WTC11 (cell line): ENCODE data around the gene CAMTA1. TPM values are rescaled to one million over a fixed set of nuclear protein-coding genes. Genes with fewer than 3 reads are reported as not detected.

Experiments used
- ATAC-seq: fragments of 200-7000 bp; cut with Tn5 transposase; 2 replicates; pipeline ENCODE4 v1.10.0; 2021; ENCODE audit warnings: mild to moderate bottlenecking, moderate library complexity
- CTCF ChIA-PET: fragments of 300-600 bp; sonication (Branson Sonifier 250); formaldehyde crosslinking; loops from one replicate; lab custom pipeline; 2021; ENCODE audit warnings: antibody characterized with exemption; lab: Charles Lee
- POLR2A ChIA-PET: fragments of 350-600 bp; sonication (Branson Sonifier 250); formaldehyde crosslinking; loops from one replicate; lab custom pipeline; 2021; ENCODE audit warnings: antibody characterized with exemption; lab: Charles Lee
- DNase-seq: peaks from one replicate; pipeline ENCODE4 v3.0.0; 2021; ENCODE audit warnings: low spot score
- H3K27ac Mint-ChIP-seq: 2 replicates; pipeline ENCODE4 v1.8.0; 2021; ENCODE audit warnings: mixed read lengths
- H3K27me3 Mint-ChIP-seq: 2 replicates; pipeline ENCODE4 v1.8.0; 2021; ENCODE audit warnings: low read depth, mild to moderate bottlenecking, moderate library complexity, mixed read lengths
- H3K36me3 Mint-ChIP-seq: 2 replicates; pipeline ENCODE4 v1.8.0; 2021; ENCODE audit warnings: mixed read lengths
- H3K4me1 Mint-ChIP-seq: 2 replicates; pipeline ENCODE4 v1.8.0; 2022; ENCODE audit warnings: mixed read lengths
- H3K4me3 Mint-ChIP-seq: 2 replicates; pipeline ENCODE4 v1.8.0; 2021; ENCODE audit warnings: mild to moderate bottlenecking, moderate library complexity, mixed read lengths
- H3K9me3 Mint-ChIP-seq: 2 replicates; pipeline ENCODE4 v1.8.0; 2021; ENCODE audit warnings: mixed read lengths
- AR ChIP-seq: fragments of 250-450 bp; sonication (Bioruptor Pico); IDR thresholded peaks from 2 replicates; pipeline ENCODE4 v1.9.0; 2021; ENCODE audit warnings: mild to moderate bottlenecking
- ATF2 ChIP-seq: sonication (generic); formaldehyde crosslinking; IDR thresholded peaks from 2 replicates; pipeline ENCODE4 v1.8.1; 2022; ENCODE audit warnings: low read depth, missing genetic modification reagents, borderline replicate concordance
- CREM ChIP-seq: sonication (generic); formaldehyde crosslinking; IDR thresholded peaks from 2 replicates; pipeline ENCODE4 v1.8.1; 2022; ENCODE audit warnings: mild to moderate bottlenecking, missing genetic modification reagents, moderate library complexity
- E2F1 ChIP-seq: sonication (generic); formaldehyde crosslinking; IDR thresholded peaks from 2 replicates; pipeline ENCODE4 v1.8.0; 2022; ENCODE audit warnings: mild to moderate bottlenecking, missing genetic modification reagents
- IRF1 ChIP-seq: sonication (generic); formaldehyde crosslinking; IDR thresholded peaks from 2 replicates; pipeline ENCODE4 v1.8.0; 2023; ENCODE audit warnings: missing genetic modification reagents
- IRF2 ChIP-seq: sonication (generic); formaldehyde crosslinking; IDR thresholded peaks from 2 replicates; pipeline ENCODE4 v1.8.0; 2022; ENCODE audit warnings: low read depth, missing genetic modification reagents, borderline replicate concordance
- NR2C2 ChIP-seq: sonication (generic); formaldehyde crosslinking; IDR thresholded peaks from 2 replicates; pipeline ENCODE4 v1.8.0; 2022; ENCODE audit warnings: mild to moderate bottlenecking, missing genetic modification reagents
- TCF7 ChIP-seq: sonication (generic); formaldehyde crosslinking; IDR thresholded peaks from 2 replicates; pipeline ENCODE4 v1.8.0; 2022; ENCODE audit warnings: mild to moderate bottlenecking, low read depth, missing genetic modification reagents, moderate library complexity
- ZBTB43 ChIP-seq: sonication (generic); formaldehyde crosslinking; IDR thresholded peaks from 2 replicates; pipeline ENCODE4 v1.8.1; 2023; ENCODE audit warnings: mild to moderate bottlenecking, missing genetic modification reagents
- ZNF138 ChIP-seq: sonication (generic); formaldehyde crosslinking; conservative IDR thresholded peaks from 2 replicates; pipeline ENCODE4 v1.8.1; 2022; ENCODE audit warnings: mild to moderate bottlenecking, moderate library complexity, missing genetic modification reagents
- ZNF281 ChIP-seq: sonication (generic); formaldehyde crosslinking; IDR thresholded peaks from 2 replicates; pipeline ENCODE4 v1.8.0; 2023; ENCODE audit warnings: mild to moderate bottlenecking, missing genetic modification reagents
- ZNF396 ChIP-seq: fragments of 250-450 bp; sonication (Bioruptor Pico); IDR thresholded peaks from 2 replicates; pipeline ENCODE4 v1.8.0; 2021; ENCODE audit warnings: mild to moderate bottlenecking, moderate library complexity, borderline replicate concordance
- total RNA-seq: library from RNA; stranded (reverse); gene quantifications from 3 replicates; pipeline ENCODE4 v1.2.3, GENCODE V29; 2021

CAMTA1 gene
- total RNA-seq, 1 experiment from 2014 or later = 86.4 TPM

- POLR2A ChIA-PET = no interaction called here
- CTCF ChIA-PET = no interaction called here
- Mint-ChIP-seq H3K27ac (no peak overlapping the region; the same call in 1 of the 2 replicates), H3K36me3 (no peaks in the 10 kb centered on the region), H3K4me3 (no peak overlapping the region), H3K27me3 (no peaks in the 10 kb centered on the region; the same call in 1 of the 2 replicates), H3K4me1 (peaks cover 37% of the 10 kb centered on the region), H3K9me3 (peaks cover 4% of the 10 kb centered on the region; the same call in 1 of the 2 replicates)
- no peak for TF ChIP-seq IRF2 (CRISPR knock-in tag)
- TF ChIP-seq AR (CRISPR knock-in tag) = no peak
- TF ChIP-seq ATF2 (CRISPR knock-in tag) = no peak
- TF ChIP-seq ZNF138 (CRISPR knock-in tag) = no peak
- TF ChIP-seq E2F1 (CRISPR knock-in tag) = no peak
- TF ChIP-seq ZNF281 (CRISPR knock-in tag) = no peak
- TF ChIP-seq TCF7 (CRISPR knock-in tag) = no peak
- TF ChIP-seq CREM (CRISPR knock-in tag) = no peak
- no peak for ATAC-seq
- no peak for DNase-seq
Observed at GRCh38 chr1:7383671-7384520, 598.6 kb downstream of the CAMTA1 start.

GRCh38 chr1:7384679-7385078, 599.4 kb downstream of the CAMTA1 start:
- no peak for DNase-seq
- no peaks in the 10 kb centered on the region; the same call in 1 of the 2 replicates for H3K27me3 Mint-ChIP-seq
- peaks cover 4% of the 10 kb centered on the region; the same call in 1 of the 2 replicates for H3K9me3 Mint-ChIP-seq
- H3K4me3 Mint-ChIP-seq = no peak overlapping the region
- H3K4me1 Mint-ChIP-seq = peaks cover 36% of the 10 kb centered on the region
- no peak overlapping the region for H3K27ac Mint-ChIP-seq
- ChIA-PET CTCF (no interaction called here), POLR2A (no interaction called here)
- H3K36me3 Mint-ChIP-seq = no peaks in the 10 kb centered on the region
- ATAC-seq = no peak
- no peak for TF ChIP-seq E2F1 (CRISPR knock-in tag)
- no peak for TF ChIP-seq ZNF396
- no peak for TF ChIP-seq ZNF281 (CRISPR knock-in tag)
- TF ChIP-seq NR2C2 = no peak
- TF ChIP-seq IRF1 (CRISPR knock-in tag) = no peak
- TF ChIP-seq ZBTB43 (CRISPR knock-in tag) = no peak
- TF ChIP-seq ATF2 (CRISPR knock-in tag) = no peak
